Central memory CD8-positive, alpha-beta T cell (primary cell): ENCODE measurements around the gene ZNF274.

Experiments
- ATAC-seq: fragments of 150-1000 bp; cut with Tn5 transposase; replicated peaks from 2 replicates; pipeline ENCODE4 v1.10.0; 2022; ENCODE audit warnings: mild to moderate bottlenecking, moderate FRiP score, moderate number of reproducible peaks; ENCODE audit not compliant: poor library complexity, severe bottlenecking; ENCODE audit errors: extremely low read depth
- DNase-seq, 2 donors: peaks; one replicate each; pipeline ENCODE4 v3.0.0; 2021; ENCODE audit warnings: low spot score in 2 of 2
- H3K27ac Mint-ChIP-seq: one replicate; pipeline ENCODE4 v1.8.0; 2022; ENCODE audit warnings: low read depth, mild to moderate bottlenecking, moderate library complexity, mixed read lengths
- H3K27me3 Mint-ChIP-seq: one replicate; pipeline ENCODE4 v1.8.0; 2022; ENCODE audit warnings: mixed read lengths
- H3K36me3 Mint-ChIP-seq: one replicate; pipeline ENCODE4 v1.8.0; 2022; ENCODE audit warnings: mild to moderate bottlenecking, moderate library complexity, mixed read lengths; ENCODE audit not compliant: insufficient read depth
- H3K4me1 Mint-ChIP-seq: one replicate; pipeline ENCODE4 v1.8.0; 2022; ENCODE audit warnings: mixed read lengths
- H3K4me3 Mint-ChIP-seq: one replicate; pipeline ENCODE4 v1.8.0; 2022; ENCODE audit warnings: mild to moderate bottlenecking, moderate library complexity, mixed read lengths
- H3K9me3 Mint-ChIP-seq: one replicate; pipeline ENCODE4 v1.8.0; 2022; ENCODE audit warnings: mixed read lengths

ZNF274 gene

DNA sequence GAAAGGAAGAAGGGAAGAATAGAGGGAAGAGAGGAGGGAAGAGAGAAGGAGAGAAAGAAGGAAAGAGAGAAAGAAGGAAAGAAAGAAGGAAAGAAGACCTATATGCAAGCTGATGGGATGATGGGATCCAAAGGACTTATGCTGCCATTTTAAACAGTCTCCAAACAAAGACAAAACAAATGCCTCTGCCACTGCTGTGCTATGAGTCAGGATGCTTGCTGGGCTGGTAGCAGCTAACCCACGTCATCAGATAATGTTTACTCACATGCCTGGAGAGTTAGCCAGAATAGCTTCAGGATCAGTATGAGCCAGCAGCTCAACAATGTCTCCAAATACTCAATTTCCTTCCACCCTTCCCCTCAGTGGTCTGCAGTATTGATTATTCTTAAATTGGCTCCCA, 12.0 kb upstream of the ZNF274 start:
- Mint-ChIP-seq H3K36me3 (peaks cover 3% of the 10 kb centered on the region), H3K27me3 (no peaks in the 10 kb centered on the region), H3K4me3 (no peak overlapping the region), H3K27ac (no peak overlapping the region), H3K4me1 (no peaks in the 10 kb centered on the region), H3K9me3 (peaks cover 12% of the 10 kb centered on the region)
- no peak for ATAC-seq
- DNase-seq, result no peak

DNA sequence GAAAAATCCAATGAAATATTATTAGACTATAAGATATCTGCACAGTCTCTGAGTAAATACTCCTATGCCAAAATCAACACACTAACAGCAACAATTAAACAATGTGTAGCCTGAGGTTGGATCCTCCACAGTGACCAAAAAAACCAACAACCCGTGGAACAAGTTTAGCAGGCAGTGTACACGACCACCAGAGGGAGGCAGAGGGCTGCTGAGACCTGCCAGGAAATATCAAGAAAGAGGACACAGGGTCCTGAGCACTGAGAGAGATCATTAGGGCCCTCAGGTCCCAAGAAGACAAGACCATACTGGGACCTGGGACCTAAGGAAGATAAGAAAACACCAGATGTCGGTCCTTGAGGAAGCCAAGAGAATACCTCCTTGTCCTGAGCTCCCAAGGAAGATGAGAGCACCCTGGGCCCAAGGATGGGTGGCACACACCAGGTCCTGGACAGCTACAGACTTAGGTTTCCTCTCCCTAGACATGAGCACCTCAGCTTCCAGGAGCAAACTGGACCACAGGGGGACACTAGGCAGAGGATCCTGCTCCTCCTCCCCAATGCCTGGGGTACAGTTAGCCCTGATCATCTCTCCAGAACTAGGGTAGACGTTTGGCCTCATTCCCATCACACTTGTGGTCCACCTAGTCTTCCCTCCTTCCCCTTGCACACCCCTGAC, 822 bp upstream of the ZNF274 start:
- peak overlapping the region; percentile 98 for H3K4me3 Mint-ChIP-seq
- peaks cover 15% of the 10 kb centered on the region for H3K9me3 Mint-ChIP-seq
- ATAC-seq (no peak), DNase-seq (peak; percentile 26 to 34)
- H3K27ac Mint-ChIP-seq, result peak overlapping the region; percentile 100
- peaks cover 30% of the 10 kb centered on the region for H3K36me3 Mint-ChIP-seq
- H3K4me1 Mint-ChIP-seq, result peaks cover 28% of the 10 kb centered on the region
- H3K27me3 Mint-ChIP-seq, result no peaks in the 10 kb centered on the region

DNA sequence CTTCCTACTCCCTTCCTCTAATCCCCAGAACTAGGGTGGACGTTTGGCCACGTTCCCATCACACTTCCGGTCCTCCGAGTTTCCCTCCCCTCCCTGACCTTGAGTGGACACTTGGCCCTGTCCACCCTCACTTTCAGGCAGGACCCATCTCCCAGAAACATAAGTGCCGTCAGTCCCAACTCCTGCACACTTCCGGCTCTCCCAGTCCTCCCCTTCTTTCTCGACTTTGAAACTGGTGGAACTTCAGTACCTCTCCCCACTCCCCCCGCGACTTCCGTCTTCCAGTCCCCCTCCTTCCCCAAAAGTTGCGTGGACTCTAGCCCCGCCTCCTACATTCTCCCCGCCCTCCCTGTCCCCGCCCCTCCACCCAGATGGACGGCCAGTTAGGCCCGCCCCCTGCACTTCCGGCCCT, 278 bp upstream of the ZNF274 start:
- peaks cover 30% of the 10 kb centered on the region for H3K36me3 Mint-ChIP-seq

DNA sequence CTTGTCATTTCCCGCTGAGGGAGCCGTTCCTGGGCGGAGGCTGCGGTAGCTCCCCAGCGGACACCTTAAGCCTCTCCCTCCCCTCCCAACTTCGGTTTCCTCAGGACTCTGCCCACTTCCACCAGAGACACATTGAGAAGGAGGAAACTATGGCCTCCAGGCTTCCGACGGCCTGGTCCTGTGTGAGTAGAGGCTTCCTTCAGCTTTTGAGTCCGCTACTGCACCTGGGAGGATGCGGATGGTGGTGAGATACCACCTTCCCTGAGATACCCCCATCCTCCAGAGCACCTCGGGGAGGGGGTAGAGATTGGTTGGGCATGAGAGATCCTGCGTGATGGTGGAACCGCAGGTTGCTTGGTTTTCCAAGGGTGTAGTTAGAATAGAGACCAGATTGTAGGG, 955 bp downstream of the ZNF274 start:
- Mint-ChIP-seq H3K27ac (peak overlapping the region; percentile 100), H3K27me3 (no peaks in the 10 kb centered on the region), H3K36me3 (peaks cover 34% of the 10 kb centered on the region), H3K4me3 (peak overlapping the region; percentile 98), H3K4me1 (peaks cover 28% of the 10 kb centered on the region), H3K9me3 (peaks cover 15% of the 10 kb centered on the region)
- no peak for ATAC-seq
- no peak for DNase-seq

More for the DNA sequence above, 278 bp upstream of the ZNF274 start:
- no peaks in the 10 kb centered on the region for H3K27me3 Mint-ChIP-seq
- peak overlapping the region; percentile 100 for H3K27ac Mint-ChIP-seq
- DNase-seq (peak in 1 of 2 donors; percentile 9), ATAC-seq (peak; percentile 69)
- peak overlapping the region; percentile 98 for H3K4me3 Mint-ChIP-seq
- H3K9me3 Mint-ChIP-seq, result peaks cover 15% of the 10 kb centered on the region
- peaks cover 28% of the 10 kb centered on the region for H3K4me1 Mint-ChIP-seq

DNA sequence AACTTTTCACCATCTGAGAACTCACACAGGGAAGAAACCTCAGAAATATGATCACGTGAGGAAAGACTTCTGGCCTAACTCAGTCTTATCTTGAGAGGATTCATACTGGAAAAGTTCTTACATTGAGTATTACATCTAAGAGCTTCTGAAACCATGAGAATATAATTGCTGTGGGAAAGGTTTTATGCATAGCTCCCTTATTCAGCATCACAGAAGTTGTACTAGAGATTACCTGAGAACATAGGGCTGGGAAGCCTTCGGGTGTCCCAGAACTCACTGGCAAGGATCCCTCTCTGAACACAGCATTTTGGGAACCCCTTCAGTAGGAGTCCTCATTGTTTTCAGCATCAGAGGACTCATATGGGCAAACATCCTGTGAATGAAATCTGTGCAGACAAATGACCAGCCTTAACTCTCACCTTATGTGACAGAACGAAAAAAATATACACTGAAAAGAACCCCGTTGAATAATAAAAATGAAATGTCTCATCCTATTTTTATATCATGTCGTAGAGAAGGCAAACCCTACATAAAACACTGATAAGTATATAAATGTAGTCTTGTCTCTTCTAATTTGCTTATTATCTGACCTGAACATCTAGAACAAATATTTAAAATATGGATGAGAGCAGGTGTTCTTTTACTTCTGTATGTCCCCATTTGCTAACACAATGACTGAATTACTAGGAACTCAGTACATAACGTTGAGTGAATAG, 14.2 kb downstream of the ZNF274 start:
- Mint-ChIP-seq H3K4me1 (peaks cover 5% of the 10 kb centered on the region), H3K9me3 (peaks cover 21% of the 10 kb centered on the region), H3K27ac (no peak overlapping the region), H3K27me3 (no peaks in the 10 kb centered on the region), H3K36me3 (peaks cover 26% of the 10 kb centered on the region), H3K4me3 (no peak overlapping the region)
- DNase-seq (no peak), ATAC-seq (no peak)

DNA sequence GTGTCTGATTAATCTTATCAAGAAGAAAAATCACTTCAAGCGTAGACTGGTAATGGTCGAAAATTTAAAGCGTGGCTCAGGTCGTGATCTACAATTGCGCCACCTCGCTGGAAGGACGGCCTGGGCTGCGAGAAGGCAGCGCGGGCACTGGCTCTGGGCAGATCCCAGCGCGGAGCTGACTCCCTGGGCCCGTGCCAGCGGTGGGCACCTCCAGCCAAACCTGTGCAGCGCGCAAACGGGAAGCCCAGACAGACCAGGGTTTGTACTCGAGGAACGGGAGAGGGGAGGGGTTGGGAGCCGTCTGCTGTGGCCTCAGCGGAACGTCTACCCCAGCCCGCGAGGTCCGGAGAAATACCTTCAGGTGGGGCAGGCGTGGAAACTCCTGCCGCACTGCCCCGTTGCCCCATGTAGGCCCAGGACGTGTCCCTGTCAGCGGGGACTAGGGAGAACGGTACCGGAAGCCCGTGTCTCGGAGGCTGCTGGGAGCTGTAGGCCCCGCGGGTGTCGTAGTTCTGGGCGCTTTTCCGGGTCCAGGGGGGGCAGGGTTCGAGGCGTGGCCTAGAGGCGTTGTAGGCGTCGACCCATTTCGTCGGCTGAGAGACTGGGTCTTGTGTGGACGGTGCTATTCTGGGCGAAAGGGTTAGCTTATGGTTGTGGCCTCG, 21.1 kb downstream of the ZNF274 start:
- Mint-ChIP-seq H3K27me3 (no peaks in the 10 kb centered on the region), H3K27ac (no peak overlapping the region), H3K4me3 (no peak overlapping the region), H3K36me3 (peaks cover 22% of the 10 kb centered on the region), H3K9me3 (peaks cover 52% of the 10 kb centered on the region), H3K4me1 (peaks cover 9% of the 10 kb centered on the region)
- no peak for DNase-seq
- ATAC-seq, result no peak

DNA sequence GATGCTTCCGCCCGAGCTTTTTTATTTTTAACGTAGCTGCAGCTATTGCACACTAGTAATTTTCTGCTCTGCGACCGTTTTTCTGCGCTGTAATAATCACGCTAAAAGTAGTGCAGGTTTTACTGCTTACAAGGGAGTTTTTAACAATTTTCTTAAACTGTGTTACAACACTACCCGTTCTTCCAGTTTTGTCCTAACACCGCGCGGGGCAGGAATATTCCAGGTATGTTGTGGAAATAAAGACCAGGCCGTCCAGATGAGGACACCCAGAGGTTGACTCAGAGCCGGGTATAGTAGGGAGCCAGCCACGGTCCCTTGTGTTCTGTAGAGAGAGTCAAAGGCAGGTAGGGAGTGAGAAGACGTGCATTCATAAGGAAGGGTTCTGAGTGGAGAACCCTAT, 21.7 kb downstream of the ZNF274 start:
- no peaks in the 10 kb centered on the region for H3K27me3 Mint-ChIP-seq
- H3K36me3 Mint-ChIP-seq, result peaks cover 24% of the 10 kb centered on the region
- H3K4me3 Mint-ChIP-seq, result no peak overlapping the region
- no peak for ATAC-seq
- H3K4me1 Mint-ChIP-seq, result peaks cover 9% of the 10 kb centered on the region
- H3K27ac Mint-ChIP-seq, result no peak overlapping the region
- no peak for DNase-seq
- H3K9me3 Mint-ChIP-seq, result peaks cover 58% of the 10 kb centered on the region

DNA sequence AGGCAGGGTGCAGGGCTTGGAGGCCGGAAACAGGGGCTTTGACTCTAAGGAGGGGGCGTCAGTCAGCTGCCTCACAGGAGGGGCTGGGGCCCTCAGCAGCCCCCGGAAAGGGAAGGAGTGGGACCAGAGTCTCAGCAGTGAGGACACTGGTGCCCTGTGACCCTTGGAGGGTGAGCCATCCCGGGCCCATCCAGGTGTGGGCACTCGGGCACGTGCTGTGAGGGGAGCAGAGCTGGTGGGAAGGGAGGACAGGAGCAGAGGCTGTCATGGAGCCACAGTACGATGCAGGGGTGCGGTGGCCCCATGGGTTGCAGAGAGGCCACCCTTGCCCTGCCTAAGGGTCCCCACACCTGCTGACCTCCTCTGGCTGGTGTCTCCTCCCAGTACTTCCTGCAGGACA, 26.7 kb downstream of the ZNF274 start:
- Mint-ChIP-seq H3K27ac (no peak overlapping the region), H3K9me3 (peaks cover 49% of the 10 kb centered on the region), H3K36me3 (peaks cover 47% of the 10 kb centered on the region), H3K4me1 (peaks cover 9% of the 10 kb centered on the region), H3K4me3 (no peak overlapping the region), H3K27me3 (no peaks in the 10 kb centered on the region)
- ATAC-seq (no peak), DNase-seq (no peak)

DNA sequence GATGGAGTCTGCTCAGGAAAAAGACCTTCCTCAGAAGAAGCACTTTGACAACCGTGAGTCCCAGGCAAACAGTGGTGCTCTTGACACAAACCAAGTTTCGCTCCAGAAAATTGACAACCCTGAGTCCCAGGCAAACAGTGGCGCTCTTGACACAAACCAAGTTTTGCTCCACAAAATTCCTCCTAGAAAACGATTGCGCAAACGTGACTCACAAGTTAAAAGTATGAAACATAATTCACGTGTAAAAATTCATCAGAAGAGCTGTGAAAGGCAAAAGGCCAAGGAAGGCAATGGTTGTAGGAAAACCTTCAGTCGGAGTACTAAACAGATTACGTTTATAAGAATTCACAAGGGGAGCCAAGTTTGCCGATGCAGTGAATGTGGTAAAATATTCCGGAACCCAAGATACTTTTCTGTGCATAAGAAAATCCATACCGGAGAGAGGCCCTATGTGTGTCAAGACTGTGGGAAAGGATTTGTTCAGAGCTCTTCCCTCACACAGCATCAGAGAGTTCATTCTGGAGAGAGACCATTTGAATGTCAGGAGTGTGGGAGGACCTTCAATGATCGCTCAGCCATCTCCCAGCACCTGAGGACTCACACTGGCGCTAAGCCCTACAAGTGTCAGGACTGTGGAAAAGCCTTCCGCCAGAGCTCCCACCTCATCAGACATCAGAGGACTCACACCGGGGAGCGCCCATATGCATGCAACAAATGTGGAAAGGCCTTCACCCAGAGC, 29.6 kb downstream of the ZNF274 start:
- H3K27me3 Mint-ChIP-seq, result no peaks in the 10 kb centered on the region
- H3K36me3 Mint-ChIP-seq, result peaks cover 37% of the 10 kb centered on the region
- no peak overlapping the region for H3K27ac Mint-ChIP-seq

DNA sequence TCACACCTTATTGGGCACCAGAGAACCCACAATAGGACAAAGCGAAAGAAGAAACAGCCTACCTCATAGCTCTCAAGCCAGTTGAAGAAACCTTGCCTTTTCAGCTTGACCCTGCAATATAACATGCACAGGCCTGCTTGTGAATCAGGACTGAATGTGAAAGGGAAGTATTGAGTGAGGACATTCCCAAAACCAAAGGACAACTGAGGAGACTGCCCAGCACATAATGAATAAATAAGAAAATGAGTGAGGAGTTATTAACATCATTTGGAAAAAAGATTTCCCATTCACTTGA, 30.2 kb downstream of the ZNF274 start:
- Mint-ChIP-seq H3K27me3 (no peaks in the 10 kb centered on the region), H3K36me3 (peaks cover 34% of the 10 kb centered on the region), H3K9me3 (peaks cover 21% of the 10 kb centered on the region), H3K4me1 (no peaks in the 10 kb centered on the region), H3K4me3 (no peak overlapping the region), H3K27ac (no peak overlapping the region)
- no peak for DNase-seq
- no peak for ATAC-seq

More for the DNA sequence above, 29.6 kb downstream of the ZNF274 start:
- Mint-ChIP-seq H3K4me1 (peaks cover 2% of the 10 kb centered on the region), H3K9me3 (peaks cover 26% of the 10 kb centered on the region), H3K4me3 (no peak overlapping the region)
- DNase-seq, result no peak
- no peak for ATAC-seq

DNA sequence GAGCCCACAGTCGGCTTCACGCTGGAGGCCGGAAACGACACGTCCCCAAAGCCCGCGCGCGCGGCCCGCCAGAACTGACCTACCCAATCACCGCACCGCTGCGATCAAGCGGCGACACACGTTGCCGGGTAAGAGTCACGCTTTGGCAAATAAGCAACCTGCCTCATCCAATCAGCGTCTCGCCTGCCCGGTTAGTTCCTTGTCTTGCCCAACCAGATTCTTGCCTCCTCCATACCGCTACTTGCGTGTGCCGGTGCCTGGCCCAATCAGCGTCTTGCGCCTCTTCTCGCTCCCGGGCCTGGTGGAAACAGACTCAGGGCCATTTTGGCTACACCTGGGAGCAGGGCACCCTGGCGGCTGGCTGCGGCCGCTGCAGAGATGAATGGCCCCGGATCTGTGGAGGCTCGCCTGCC, 34.2 kb downstream of the ZNF274 start:
- no peak for ATAC-seq
- Mint-ChIP-seq H3K4me1 (no peaks in the 10 kb centered on the region), H3K36me3 (peaks cover 13% of the 10 kb centered on the region), H3K27me3 (no peaks in the 10 kb centered on the region), H3K4me3 (no peak overlapping the region), H3K9me3 (no peaks in the 10 kb centered on the region), H3K27ac (no peak overlapping the region)
- DNase-seq, result no peak

DNA sequence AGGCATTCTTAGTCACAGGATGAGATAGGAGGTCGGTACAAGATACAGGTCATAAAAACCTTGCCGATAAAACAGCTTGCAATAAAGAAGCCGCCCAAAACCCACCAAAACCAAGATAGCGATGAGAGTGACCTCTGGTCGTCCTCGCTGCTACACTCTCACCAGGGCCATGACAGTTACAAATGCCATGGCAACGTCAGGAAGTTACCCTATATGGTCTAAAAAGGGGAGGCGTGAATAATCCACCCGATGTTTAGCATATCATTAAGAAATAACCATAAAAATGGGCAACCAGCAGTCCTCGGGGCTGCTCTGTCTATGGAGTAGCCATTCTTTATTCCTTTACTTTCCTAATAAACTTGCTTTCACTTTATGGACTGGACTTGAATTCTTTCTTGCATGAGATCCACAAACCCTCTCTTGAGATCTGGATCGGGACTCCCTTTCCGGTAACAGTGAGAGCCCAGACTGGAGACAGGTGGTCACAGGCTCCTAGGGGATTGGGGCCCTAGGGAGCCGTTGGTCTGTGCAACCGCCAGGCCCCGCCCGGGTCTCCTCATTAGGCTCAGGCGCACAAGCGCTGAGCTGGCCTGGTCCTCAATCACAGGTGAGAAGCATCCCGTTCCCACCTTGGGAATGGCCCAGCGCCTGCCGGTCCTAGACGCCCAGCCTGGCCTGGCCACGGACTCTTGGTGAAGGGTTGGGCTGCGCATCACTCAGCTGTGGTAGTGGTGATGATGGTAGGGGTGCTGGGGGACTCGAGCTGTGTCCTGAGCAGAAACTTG, 34.9 kb downstream of the ZNF274 start:
- ATAC-seq (no peak), DNase-seq (no peak)
- peaks cover 7% of the 10 kb centered on the region for H3K36me3 Mint-ChIP-seq
- H3K9me3 Mint-ChIP-seq, result no peaks in the 10 kb centered on the region
- no peaks in the 10 kb centered on the region for H3K27me3 Mint-ChIP-seq
- no peaks in the 10 kb centered on the region for H3K4me1 Mint-ChIP-seq
- no peak overlapping the region for H3K4me3 Mint-ChIP-seq
- no peak overlapping the region for H3K27ac Mint-ChIP-seq
